Neural progenitor cell (in vitro differentiated cells): ENCODE data around the gene KRT13. TPM values are rescaled to one million over a fixed set of nuclear protein-coding genes. Genes with fewer than 3 reads are reported as not detected.

ENCODE experiments used
- DNase-seq: peaks from one replicate; pipeline ENCODE4 v3.0.0-alpha.2; 2016; ENCODE audit warnings: low spot score
- H2AFZ ChIP-seq: fragments of 200-600 bp; sonication (generic); replicated peaks from 2 replicates; pipeline ENCODE4 v1.6.1; 2016; ENCODE audit warnings: antibody characterized with exemption
- H3F3A ChIP-seq: fragments of 200-600 bp; sonication (generic); 2 replicates; pipeline ENCODE4 v1.6.1; 2016; ENCODE audit warnings: antibody characterized with exemption, low read depth
- H3K27ac ChIP-seq: fragments of 200-600 bp; sonication (generic); 2 replicates; pipeline ENCODE4 v1.5.1; 2016; ENCODE audit warnings: mild to moderate bottlenecking
- H3K27me3 ChIP-seq: fragments of 200-600 bp; sonication (generic); 2 replicates; pipeline ENCODE4 v1.6.1; 2016; ENCODE audit warnings: mild to moderate bottlenecking, moderate library complexity
- H3K36me3 ChIP-seq: fragments of 200-600 bp; sonication (generic); 2 replicates; pipeline ENCODE4 v1.5.1; 2016
- H3K4me1 ChIP-seq: fragments of 200-600 bp; sonication (generic); 2 replicates; pipeline ENCODE4 v1.6.1; 2016; ENCODE audit warnings: mixed run types
- H3K4me2 ChIP-seq: fragments of 200-600 bp; sonication (generic); 2 replicates; pipeline ENCODE4 v1.6.1; 2016
- H3K4me3 ChIP-seq: fragments of 200-600 bp; sonication (generic); 2 replicates; pipeline ENCODE4 v1.5.1; 2016
- H3K79me2 ChIP-seq: fragments of 200-600 bp; sonication (generic); 2 replicates; pipeline ENCODE4 v1.6.1; 2016; ENCODE audit warnings: low read depth
- H3K9ac ChIP-seq: fragments of 200-600 bp; sonication (generic); 2 replicates; pipeline ENCODE4 v1.6.1; 2016
- H3K9me3 ChIP-seq: fragments of 200-600 bp; sonication (generic); 2 replicates; pipeline ENCODE4 v1.5.1; 2016; ENCODE audit warnings: low read depth
- H4K20me1 ChIP-seq: fragments of 200-600 bp; sonication (generic); 2 replicates; pipeline ENCODE4 v1.6.1; 2016; ENCODE audit warnings: low read depth
- H3K27ac Mint-ChIP-seq: 3 replicates; pipeline ENCODE4 v1.8.0; 2021; ENCODE audit warnings: mixed read lengths
- H3K27me3 Mint-ChIP-seq: 2 replicates; pipeline ENCODE4 v1.8.0; 2022; ENCODE audit warnings: low read depth, mild to moderate bottlenecking, inconsistent platforms, moderate library complexity, mixed read lengths; ENCODE audit not compliant: insufficient read depth
- H3K36me3 Mint-ChIP-seq: 3 replicates; pipeline ENCODE4 v1.8.0; 2021; ENCODE audit warnings: mixed read lengths
- H3K4me1 Mint-ChIP-seq: 3 replicates; pipeline ENCODE4 v1.8.0; 2021; ENCODE audit warnings: mixed read lengths
- H3K4me3 Mint-ChIP-seq: 3 replicates; pipeline ENCODE4 v1.8.0; 2021; ENCODE audit warnings: mild to moderate bottlenecking, moderate library complexity, mixed read lengths
- H3K9me3 Mint-ChIP-seq: 3 replicates; pipeline ENCODE4 v1.8.0; 2020; ENCODE audit warnings: mixed read lengths
- CTCF ChIP-seq: fragments of 200-600 bp; sonication (generic); IDR thresholded peaks from 2 replicates; pipeline ENCODE4 v1.5.1; 2017; ENCODE audit warnings: antibody characterized with exemption, mild to moderate bottlenecking
- EZH2 ChIP-seq: fragments of 200-600 bp; sonication (generic); IDR thresholded peaks from 2 replicates; pipeline ENCODE4 v1.6.1; 2017; ENCODE audit warnings: antibody characterized with exemption, mild to moderate bottlenecking, moderate library complexity
- EZH2phosphoT487 ChIP-seq: fragments of 200-600 bp; sonication (generic); IDR thresholded peaks from 2 replicates; pipeline ENCODE4 v1.6.1; 2017; ENCODE audit warnings: antibody characterized with exemption
- total RNA-seq: library from RNA; depleted of rRNA; stranded (reverse); fragments of >200 nt; gene quantifications from 2 replicates; pipeline ENCODE4 v1.2.3, GENCODE V29; 2015; ENCODE audit warnings: low replicate concordance

Gene KRT13
- total RNA-seq, 1 donor from 2014 or later = not detected

DNA sequence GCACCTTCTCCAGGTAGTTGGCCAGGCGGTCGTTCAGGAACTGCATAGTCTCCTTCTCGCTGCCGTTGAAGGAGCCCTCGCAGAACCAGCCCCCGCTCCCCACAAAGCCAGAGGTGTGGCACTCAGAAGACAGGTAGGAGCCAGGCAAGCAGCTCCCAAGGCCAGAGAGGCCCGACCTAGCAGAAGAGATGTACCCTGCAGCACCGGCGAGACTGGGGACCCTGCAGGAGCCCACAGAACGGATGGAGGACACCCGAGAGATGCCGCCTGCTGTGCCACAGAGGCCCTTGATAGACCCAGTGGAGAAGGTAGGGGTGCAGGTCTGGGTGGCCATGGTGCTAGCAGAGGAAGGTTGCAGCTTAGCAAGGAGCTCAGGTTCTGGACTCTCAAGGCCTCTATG lies 15.9 kb downstream of the KRT13 start, which contains the start of gene KRT36:
KRT36 (minus strand) TSS at position 380 of the 400 bp plus-strand sequence; CDS start at position 334, 46 bp downstream.
- Mint-ChIP-seq H3K4me1 (peaks cover 11% of the 10 kb centered on the region), H3K9me3 (peaks cover 3% of the 10 kb centered on the region), H3K27me3 (peaks cover 12% of the 10 kb centered on the region), H3K36me3 (no peaks in the 10 kb centered on the region), H3K27ac (no peak within 1 kb of the TSS), H3K4me3 (no peak within 1 kb of the TSS)
- H3K79me2 ChIP-seq = no peaks in the 10 kb centered on the region
- H3K36me3 ChIP-seq = no peaks in the 10 kb centered on the region
- no peaks in the 10 kb centered on the region for H3K27me3 ChIP-seq
- no peak within 1 kb of the TSS for H3K9ac ChIP-seq
- DNase-seq = no peak
- no peak within 1 kb of the TSS for H3K4me2 ChIP-seq
- H3F3A ChIP-seq = no peaks in the 10 kb centered on the region
- no peak within 1 kb of the TSS for H3K4me3 ChIP-seq
- H3K9me3 ChIP-seq = no peaks in the 10 kb centered on the region
- H4K20me1 ChIP-seq = no peaks in the 10 kb centered on the region
- TF ChIP-seq EZH2phosphoT487 (no peak), CTCF (no peak), EZH2 (no peak)
- H2AFZ ChIP-seq = no peak within 1 kb of the TSS
- no peak within 1 kb of the TSS for H3K27ac ChIP-seq
- H3K4me1 ChIP-seq = no peaks in the 10 kb centered on the region

- peak overlapping the region; percentile 51 for H2AFZ ChIP-seq
- Mint-ChIP-seq H3K27me3 (peaks cover 8% of the 10 kb centered on the region), H3K27ac (no peak overlapping the region), H3K4me3 (no peak overlapping the region), H3K4me1 (peaks cover 5% of the 10 kb centered on the region), H3K36me3 (no peaks in the 10 kb centered on the region), H3K9me3 (peaks cover 3% of the 10 kb centered on the region)
- H3K4me3 ChIP-seq = no peak overlapping the region
- H3K9me3 ChIP-seq = no peaks in the 10 kb centered on the region
- no peaks in the 10 kb centered on the region for H3K36me3 ChIP-seq
- H3K4me1 ChIP-seq = peaks cover 14% of the 10 kb centered on the region
- peak; percentile 61 for DNase-seq
- no peak overlapping the region for H3K27ac ChIP-seq
- no peaks in the 10 kb centered on the region for H3K27me3 ChIP-seq
- TF ChIP-seq EZH2phosphoT487 = no peak
- TF ChIP-seq CTCF = peak; percentile 66
- H3K4me2 ChIP-seq = no peak overlapping the region
- H3F3A ChIP-seq = peaks cover 5% of the 10 kb centered on the region
- H4K20me1 ChIP-seq = no peaks in the 10 kb centered on the region
- no peak overlapping the region for H3K9ac ChIP-seq
- no peaks in the 10 kb centered on the region for H3K79me2 ChIP-seq
Observed at GRCh38 chr17:41486809-41487530, 18.4 kb downstream of the KRT13 start.

- H3K9me3 Mint-ChIP-seq = peaks cover 3% of the 10 kb centered on the region
- H3K27ac Mint-ChIP-seq = no peak overlapping the region
- no peaks in the 10 kb centered on the region for H3K27me3 ChIP-seq
- peaks cover 5% of the 10 kb centered on the region for H3F3A ChIP-seq
- H3K4me3 ChIP-seq = no peak overlapping the region
- peak overlapping the region; percentile 68 for H3K4me3 Mint-ChIP-seq
- peaks cover 14% of the 10 kb centered on the region for H3K4me1 ChIP-seq
- DNase-seq = no peak
- peaks cover 5% of the 10 kb centered on the region for H3K4me1 Mint-ChIP-seq
- no peaks in the 10 kb centered on the region for H3K36me3 Mint-ChIP-seq
- peaks cover 8% of the 10 kb centered on the region for H3K27me3 Mint-ChIP-seq
- H4K20me1 ChIP-seq = no peaks in the 10 kb centered on the region
- H2AFZ ChIP-seq = no peak overlapping the region
- H3K4me2 ChIP-seq = no peak overlapping the region
- H3K9me3 ChIP-seq = no peaks in the 10 kb centered on the region
- no peak overlapping the region for H3K27ac ChIP-seq
- TF ChIP-seq CTCF = no peak
- TF ChIP-seq EZH2 = no peak
- no peak overlapping the region for H3K9ac ChIP-seq
- H3K79me2 ChIP-seq = no peaks in the 10 kb centered on the region
- H3K36me3 ChIP-seq = no peaks in the 10 kb centered on the region
Observed at GRCh38 chr17:41486316-41486715, 19.1 kb downstream of the KRT13 start.
